SK-N-SH (cell line): ENCODE results near the gene MUC2. TPM values are rescaled to one million over a fixed set of nuclear protein-coding genes. Genes with fewer than 3 reads are reported as not detected.

Source experiments
- CTCF ChIA-PET: fragments of 300-600, 350-600 bp; formaldehyde crosslinking; extraction: SDS; loops from one replicate; lab custom pipeline; 2021; lab: Yijun Ruan, JAX
- POLR2A ChIA-PET: fragments of 350-600 bp; sonication (Branson Sonifier 250); formaldehyde crosslinking; extraction: SDS; loops from one replicate; lab custom pipeline; 2020; ENCODE audit warnings: antibody characterized with exemption, inconsistent platforms; lab: Yijun Ruan, JAX
- DNase-seq: peaks from one replicate; pipeline ENCODE4 v3.0.0; 2012
- H2AFZ ChIP-seq: fragments of 200-600 bp; sonication (generic); 2 replicates; pipeline ENCODE4 v1.8.1; 2016; ENCODE audit warnings: antibody characterized with exemption, mild to moderate bottlenecking, low read depth
- H3F3A ChIP-seq: fragments of 200-600 bp; sonication (generic); replicated peaks from 2 replicates; pipeline ENCODE3; 2016; ENCODE audit warnings: antibody characterized with exemption, mild to moderate bottlenecking; ENCODE audit not compliant: insufficient read depth
- H3K27ac ChIP-seq, 2 experiments: fragments of 200-500 bp in 1 of 2; fragments of 200-600 bp in 1 of 2; sonication (Bioruptor generic) in 1 of 2; sonication (generic), shearing (Covaris generic) in 1 of 2; 2 replicates each; pipeline versions ENCODE4 v1.5.1 to v1.6.1; 2014 to 2016; ENCODE audit warnings: low read depth in 2 of 2, inconsistent platforms in 1 of 2, low read length in 1 of 2, mild to moderate bottlenecking in 1 of 2, mixed read lengths in 1 of 2
- H3K27me3 ChIP-seq: fragments of 200-600 bp; sonication (generic), shearing (Covaris generic); 2 replicates; pipeline ENCODE4 v1.6.1; 2016; ENCODE audit warnings: mixed run types; ENCODE audit not compliant: insufficient read depth
- H3K36me3 ChIP-seq, 2 experiments: fragments of 200-500 bp in 1 of 2; fragments of 200-600 bp in 1 of 2; sonication (Bioruptor generic) in 1 of 2; sonication (generic) in 1 of 2; replicated peaks in 1 of 2; 2 replicates each; pipeline versions ENCODE3 to v1.5.1; 2014 to 2016; ENCODE audit warnings: low read length in 1 of 2, mild to moderate bottlenecking in 1 of 2; ENCODE audit not compliant: insufficient read depth in 2 of 2, control insufficient read depth in 1 of 2
- H3K4me1 ChIP-seq, 2 experiments: fragments of 200-500 bp in 1 of 2; fragments of 200-600 bp in 1 of 2; sonication (Bioruptor generic) in 1 of 2; sonication (generic), shearing (Covaris generic) in 1 of 2; 2 replicates each; pipeline versions ENCODE4 v1.5.1 to v1.6.1; 2014 to 2016; ENCODE audit warnings: low read depth in 1 of 2, low read length in 1 of 2, mixed run types in 1 of 2; ENCODE audit not compliant: insufficient read depth in 2 of 2, control insufficient read depth in 1 of 2
- H3K4me2 ChIP-seq: fragments of 200-600 bp; sonication (generic), shearing (Covaris generic); 2 replicates; pipeline ENCODE4 v1.6.1; 2017; ENCODE audit warnings: mixed run types
- H3K4me3 ChIP-seq, 2 experiments: fragments of 200-500 bp in 1 of 2; fragments of 200-600 bp in 1 of 2; sonication (Bioruptor generic) in 1 of 2; sonication (generic), shearing (Covaris generic) in 1 of 2; 2 replicates each; pipeline versions ENCODE4 v1.5.1 to v1.8.1; 2014 to 2016; ENCODE audit warnings: low read depth in 2 of 2, inconsistent platforms in 1 of 2, low read length in 1 of 2, mild to moderate bottlenecking in 1 of 2, mixed read lengths in 1 of 2, moderate library complexity in 1 of 2
- H3K79me2 ChIP-seq: fragments of 200-600 bp; sonication (generic); 2 replicates; pipeline ENCODE4 v1.8.1; 2017; ENCODE audit warnings: mild to moderate bottlenecking; ENCODE audit not compliant: insufficient read depth
- H3K9ac ChIP-seq: fragments of 200-600 bp; sonication (generic); 2 replicates; pipeline ENCODE4 v1.6.1; 2017; ENCODE audit warnings: mixed run types
- H3K9me2 ChIP-seq: fragments of 200-600 bp; sonication (generic); 2 replicates; pipeline ENCODE4 v1.6.1; 2017; ENCODE audit warnings: mixed run types
- H3K9me3 ChIP-seq: fragments of 200-600 bp; sonication (generic); 2 replicates; pipeline ENCODE4 v1.6.1; 2017; ENCODE audit warnings: mixed run types, mild to moderate bottlenecking, moderate library complexity
- H4K20me1 ChIP-seq: fragments of 200-600 bp; sonication (generic); 2 replicates; pipeline ENCODE4 v1.6.1; 2017; ENCODE audit warnings: mild to moderate bottlenecking, mixed run types; ENCODE audit not compliant: insufficient read depth
- CHD2 ChIP-seq: fragments of 150-350 bp; IDR thresholded peaks from 2 replicates; pipeline ENCODE4 v1.6.1; 2018; ENCODE audit warnings: low read length; ENCODE audit not compliant: partially characterized antibody
- ELF1 ChIP-seq: IDR thresholded peaks from 2 replicates; pipeline ENCODE4 v1.4.0; 2012
- EP300 ChIP-seq, 2 experiments: IDR thresholded peaks; 2 replicates each; pipeline versions ENCODE4 v1.4.0 to v1.6.1; 2012; ENCODE audit warnings: borderline replicate concordance in 1 of 2, low read depth in 1 of 2, low read length in 1 of 2
- FOSL2 ChIP-seq: IDR thresholded peaks from 2 replicates; pipeline ENCODE4 v1.4.0; 2012; ENCODE audit warnings: low read depth, mild to moderate bottlenecking, moderate library complexity, borderline replicate concordance
- FOXJ3 ChIP-seq: sonication (generic); formaldehyde crosslinking; IDR thresholded peaks from 2 replicates; pipeline ENCODE4 v1.5.1; 2020; ENCODE audit warnings: mild to moderate bottlenecking, missing genetic modification reagents
- GABPA ChIP-seq: IDR thresholded peaks from 2 replicates; pipeline ENCODE4 v1.4.0; 2012; ENCODE audit warnings: low read depth, mild to moderate bottlenecking
- JUND ChIP-seq: IDR thresholded peaks from 2 replicates; pipeline ENCODE4 v1.4.0; 2012
- NFIC ChIP-seq: IDR thresholded peaks from 2 replicates; pipeline ENCODE4 v1.4.0; 2012; ENCODE audit warnings: borderline replicate concordance
- NRF1 ChIP-seq: IDR thresholded peaks from 2 replicates; pipeline ENCODE4 v1.6.1; 2012; ENCODE audit warnings: low read depth, mild to moderate bottlenecking, low read length
- POLR2AphosphoS5 ChIP-seq: IDR thresholded peaks from 2 replicates; pipeline ENCODE4 v1.6.1; 2012; ENCODE audit warnings: low read depth, low read length
- RAD21 ChIP-seq: IDR thresholded peaks from 2 replicates; pipeline ENCODE4 v1.6.1; 2012; ENCODE audit warnings: mild to moderate bottlenecking, low read length
- RCOR1 ChIP-seq: fragments of 150-350 bp; IDR thresholded peaks from 2 replicates; pipeline ENCODE4 v1.6.1; 2017; ENCODE audit warnings: antibody characterized with exemption, low read length
- SIN3A ChIP-seq: IDR thresholded peaks from 2 replicates; pipeline ENCODE4 v1.6.1; 2012; ENCODE audit warnings: low read depth, mild to moderate bottlenecking, low read length, moderate library complexity, borderline replicate concordance
- SMC3 ChIP-seq: IDR thresholded peaks from 2 replicates; pipeline ENCODE4 v1.6.1; 2012; ENCODE audit warnings: low read depth, low read length, improper control_type of control experiment
- TCF12 ChIP-seq: IDR thresholded peaks from 2 replicates; pipeline ENCODE4 v1.4.0; 2012
- WGBS: methylation state at CpG from one replicate; pipeline ENCODE4 v1.1.6; 2017; ENCODE audit warnings: low lambda C conversion rate; 5-methylcytosine and 5-hydroxymethylcytosine counted together
- polyA plus RNA-seq, 3 experiments: library from polyadenylated mRNA; depleted of rRNA; stranded (reverse); fragments of >200 nt; gene quantifications; 2 replicates each; pipeline ENCODE4 v1.2.3, GENCODE V29; 2012
- TF ChIP-seq, protein P1 (sequence below): IDR thresholded peaks from 2 replicates; pipeline ENCODE4 v1.6.1; 2012; ENCODE audit warnings: mild to moderate bottlenecking, low read depth, low read length, moderate library complexity
- TF ChIP-seq, protein P2 (sequence below): IDR thresholded peaks from 2 replicates; pipeline ENCODE4 v1.4.0; 2012; ENCODE audit warnings: low read depth, borderline replicate concordance
- TF ChIP-seq, protein P3 (sequence below): fragments of 200-600 bp; sonication (generic); IDR thresholded peaks from 2 replicates; pipeline ENCODE4 v1.6.1; 2017; ENCODE audit warnings: antibody characterized with exemption, mild to moderate bottlenecking, moderate library complexity

The MUC2 gene
- polyA plus RNA-seq, 1 of the 3 experiments (the other 2 are of a cell fraction), result not detected

DNA sequence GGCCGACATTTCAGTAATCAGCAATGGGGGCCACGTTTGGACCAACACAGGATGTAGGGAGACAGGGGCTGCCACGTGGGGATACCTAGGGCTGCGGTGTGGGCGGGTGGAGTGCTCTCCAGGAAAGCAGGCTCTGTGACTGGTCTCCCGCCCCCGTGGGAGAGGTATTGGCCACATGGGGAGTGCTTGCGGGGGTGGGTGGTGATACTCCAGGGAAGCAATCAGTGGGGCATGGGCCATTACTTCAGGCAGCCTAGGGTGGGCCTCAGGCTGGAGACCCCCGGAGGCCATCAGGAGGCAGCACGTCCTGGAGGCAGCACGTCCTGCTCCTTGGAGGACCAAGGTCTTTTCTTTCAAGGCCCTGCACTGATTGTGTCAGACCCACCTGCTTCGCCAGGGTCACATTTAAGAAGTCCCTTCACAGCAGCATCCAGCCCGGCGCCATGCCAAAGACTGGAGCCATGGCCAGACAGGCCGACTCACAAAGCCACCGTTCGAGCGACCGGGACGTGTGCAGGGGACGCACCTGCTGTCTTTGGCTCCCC is 3.0 kb upstream of the MUC2 start:
- TF ChIP-seq TCF12, result no peak
- no peaks in the 10 kb centered on the region for H3K36me3 ChIP-seq
- 76% methylated on average over 21 of the region's 21 CpGs for WGBS
- H3K27me3 ChIP-seq, result no peaks in the 10 kb centered on the region; the same call in 1 of the 2 replicates
- no peak for DNase-seq
- H3K4me1 ChIP-seq, result peaks cover 0 to 5% of the 10 kb centered on the region in 2 experiments; a peak in 1 of 4 replicates
- no peaks in the 10 kb centered on the region for H3K79me2 ChIP-seq
- no peak overlapping the region for H3K27ac ChIP-seq
- H3F3A ChIP-seq, result no peaks in the 10 kb centered on the region
- H3K9me2 ChIP-seq, result no peaks in the 10 kb centered on the region
- no peak overlapping the region for H3K9ac ChIP-seq
- H3K4me2 ChIP-seq, result no peak overlapping the region
- no peaks in the 10 kb centered on the region for H3K9me3 ChIP-seq
- ChIA-PET POLR2A (no interaction called here), CTCF (interaction anchor here (1.4 kb wide), 1 partner anchor 21 kb away, joined by 6 read pairs; no protein-coding TSS in a partner anchor)
- H3K4me3 ChIP-seq, result no peak overlapping the region
- no peaks in the 10 kb centered on the region for H4K20me1 ChIP-seq
- H2AFZ ChIP-seq, result no peak overlapping the region

DNA sequence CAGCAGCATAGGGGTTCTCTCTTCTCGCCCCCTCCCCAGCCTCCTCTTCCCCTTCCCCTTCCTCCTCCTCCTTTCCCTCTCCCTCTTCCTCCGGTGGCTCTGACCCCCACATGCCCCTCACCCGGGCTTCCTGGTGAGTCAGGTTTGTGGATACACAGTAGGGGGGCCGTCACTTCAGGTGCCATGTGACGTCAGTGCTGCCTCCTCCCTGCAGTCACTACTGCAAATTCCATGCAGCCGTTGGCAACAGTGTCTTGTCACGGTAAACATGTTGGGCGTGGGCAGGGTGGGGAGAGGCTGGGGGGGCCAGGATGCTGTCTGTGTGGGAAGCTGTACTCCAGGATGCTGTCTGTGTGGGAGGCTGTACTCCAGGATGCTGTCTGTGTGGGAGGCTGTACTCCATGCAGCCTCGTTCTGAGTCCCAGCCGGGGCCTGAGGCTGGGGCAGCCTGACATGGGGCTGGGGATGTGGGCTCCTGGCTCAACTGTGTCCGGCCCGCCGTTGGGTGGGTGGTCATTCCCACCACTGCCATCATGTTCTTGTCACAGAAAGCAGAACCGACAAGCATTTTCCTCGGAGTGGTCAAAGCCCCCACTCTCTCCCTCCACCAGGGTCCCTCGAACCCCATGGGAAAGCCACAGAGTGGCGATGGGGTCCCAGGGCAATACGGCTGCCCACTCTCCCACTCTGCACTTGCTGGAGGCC is 2.4 kb upstream of the MUC2 start:
- H3F3A ChIP-seq, result no peaks in the 10 kb centered on the region
- peaks cover 0 to 5% of the 10 kb centered on the region in 2 experiments; a peak in 1 of 4 replicates for H3K4me1 ChIP-seq
- DNase-seq, result no peak
- POLR2A ChIA-PET, result no interaction called here
- TF ChIP-seq, protein P1, sequence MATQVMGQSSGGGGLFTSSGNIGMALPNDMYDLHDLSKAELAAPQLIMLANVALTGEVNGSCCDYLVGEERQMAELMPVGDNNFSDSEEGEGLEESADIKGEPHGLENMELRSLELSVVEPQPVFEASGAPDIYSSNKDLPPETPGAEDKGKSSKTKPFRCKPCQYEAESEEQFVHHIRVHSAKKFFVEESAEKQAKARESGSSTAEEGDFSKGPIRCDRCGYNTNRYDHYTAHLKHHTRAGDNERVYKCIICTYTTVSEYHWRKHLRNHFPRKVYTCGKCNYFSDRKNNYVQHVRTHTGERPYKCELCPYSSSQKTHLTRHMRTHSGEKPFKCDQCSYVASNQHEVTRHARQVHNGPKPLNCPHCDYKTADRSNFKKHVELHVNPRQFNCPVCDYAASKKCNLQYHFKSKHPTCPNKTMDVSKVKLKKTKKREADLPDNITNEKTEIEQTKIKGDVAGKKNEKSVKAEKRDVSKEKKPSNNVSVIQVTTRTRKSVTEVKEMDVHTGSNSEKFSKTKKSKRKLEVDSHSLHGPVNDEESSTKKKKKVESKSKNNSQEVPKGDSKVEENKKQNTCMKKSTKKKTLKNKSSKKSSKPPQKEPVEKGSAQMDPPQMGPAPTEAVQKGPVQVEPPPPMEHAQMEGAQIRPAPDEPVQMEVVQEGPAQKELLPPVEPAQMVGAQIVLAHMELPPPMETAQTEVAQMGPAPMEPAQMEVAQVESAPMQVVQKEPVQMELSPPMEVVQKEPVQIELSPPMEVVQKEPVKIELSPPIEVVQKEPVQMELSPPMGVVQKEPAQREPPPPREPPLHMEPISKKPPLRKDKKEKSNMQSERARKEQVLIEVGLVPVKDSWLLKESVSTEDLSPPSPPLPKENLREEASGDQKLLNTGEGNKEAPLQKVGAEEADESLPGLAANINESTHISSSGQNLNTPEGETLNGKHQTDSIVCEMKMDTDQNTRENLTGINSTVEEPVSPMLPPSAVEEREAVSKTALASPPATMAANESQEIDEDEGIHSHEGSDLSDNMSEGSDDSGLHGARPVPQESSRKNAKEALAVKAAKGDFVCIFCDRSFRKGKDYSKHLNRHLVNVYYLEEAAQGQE, result no peak
- TF ChIP-seq POLR2AphosphoS5 (no peak), SIN3A (no peak), GABPA (no peak), RAD21 (no peak), CHD2 (no peak), EP300 (IDR thresholded peaks at IDR 0.05; ENCODE audit: borderline replicate concordance in 1 of 2, low read depth in 1 of 2, low read length in 1 of 2) (no peak), SMC3 (no peak), JUND (no peak), FOSL2 (no peak), ELF1 (no peak), NFIC (no peak), NRF1 (no peak), FOXJ3 (no peak), RCOR1 (no peak)
- TF ChIP-seq, protein P2, sequence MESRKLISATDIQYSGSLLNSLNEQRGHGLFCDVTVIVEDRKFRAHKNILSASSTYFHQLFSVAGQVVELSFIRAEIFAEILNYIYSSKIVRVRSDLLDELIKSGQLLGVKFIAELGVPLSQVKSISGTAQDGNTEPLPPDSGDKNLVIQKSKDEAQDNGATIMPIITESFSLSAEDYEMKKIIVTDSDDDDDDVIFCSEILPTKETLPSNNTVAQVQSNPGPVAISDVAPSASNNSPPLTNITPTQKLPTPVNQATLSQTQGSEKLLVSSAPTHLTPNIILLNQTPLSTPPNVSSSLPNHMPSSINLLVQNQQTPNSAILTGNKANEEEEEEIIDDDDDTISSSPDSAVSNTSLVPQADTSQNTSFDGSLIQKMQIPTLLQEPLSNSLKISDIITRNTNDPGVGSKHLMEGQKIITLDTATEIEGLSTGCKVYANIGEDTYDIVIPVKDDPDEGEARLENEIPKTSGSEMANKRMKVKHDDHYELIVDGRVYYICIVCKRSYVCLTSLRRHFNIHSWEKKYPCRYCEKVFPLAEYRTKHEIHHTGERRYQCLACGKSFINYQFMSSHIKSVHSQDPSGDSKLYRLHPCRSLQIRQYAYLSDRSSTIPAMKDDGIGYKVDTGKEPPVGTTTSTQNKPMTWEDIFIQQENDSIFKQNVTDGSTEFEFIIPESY, result no peak
- TF ChIP-seq, protein P3, sequence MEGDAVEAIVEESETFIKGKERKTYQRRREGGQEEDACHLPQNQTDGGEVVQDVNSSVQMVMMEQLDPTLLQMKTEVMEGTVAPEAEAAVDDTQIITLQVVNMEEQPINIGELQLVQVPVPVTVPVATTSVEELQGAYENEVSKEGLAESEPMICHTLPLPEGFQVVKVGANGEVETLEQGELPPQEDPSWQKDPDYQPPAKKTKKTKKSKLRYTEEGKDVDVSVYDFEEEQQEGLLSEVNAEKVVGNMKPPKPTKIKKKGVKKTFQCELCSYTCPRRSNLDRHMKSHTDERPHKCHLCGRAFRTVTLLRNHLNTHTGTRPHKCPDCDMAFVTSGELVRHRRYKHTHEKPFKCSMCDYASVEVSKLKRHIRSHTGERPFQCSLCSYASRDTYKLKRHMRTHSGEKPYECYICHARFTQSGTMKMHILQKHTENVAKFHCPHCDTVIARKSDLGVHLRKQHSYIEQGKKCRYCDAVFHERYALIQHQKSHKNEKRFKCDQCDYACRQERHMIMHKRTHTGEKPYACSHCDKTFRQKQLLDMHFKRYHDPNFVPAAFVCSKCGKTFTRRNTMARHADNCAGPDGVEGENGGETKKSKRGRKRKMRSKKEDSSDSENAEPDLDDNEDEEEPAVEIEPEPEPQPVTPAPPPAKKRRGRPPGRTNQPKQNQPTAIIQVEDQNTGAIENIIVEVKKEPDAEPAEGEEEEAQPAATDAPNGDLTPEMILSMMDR, result no peak
- H3K36me3 ChIP-seq, result no peaks in the 10 kb centered on the region
- WGBS, result 49% methylated on average over 13 of the region's 18 CpGs
- H3K27me3 ChIP-seq, result no peaks in the 10 kb centered on the region; the same call in 1 of the 2 replicates
- H3K9me3 ChIP-seq, result no peaks in the 10 kb centered on the region
- no peaks in the 10 kb centered on the region for H4K20me1 ChIP-seq
- H3K4me2 ChIP-seq, result no peak overlapping the region
- CTCF ChIA-PET, result no interaction called here
- H3K9ac ChIP-seq, result no peak overlapping the region
- H3K9me2 ChIP-seq, result no peaks in the 10 kb centered on the region
- H3K79me2 ChIP-seq, result no peaks in the 10 kb centered on the region
- no peak overlapping the region for H3K4me3 ChIP-seq
- no peak overlapping the region for H2AFZ ChIP-seq
- no peak overlapping the region for H3K27ac ChIP-seq
